NCI-H146 treated with DMSO at 0.1 percent for 48 hours (cell line): ENCODE data around the gene FCGR1A.
"Not testable (repeated sequence)": the region's sequence is repeated elsewhere in the genome, so short reads cannot be mapped to it uniquely, and the experiment has no call there.

ENCODE experiments used
- DNase-seq: peaks from one replicate; lab custom pipeline; 2025; ENCODE audit not compliant: unreplicated experiment; lab: John Stamatoyannopoulos, UW

The FCGR1A gene

DNA sequence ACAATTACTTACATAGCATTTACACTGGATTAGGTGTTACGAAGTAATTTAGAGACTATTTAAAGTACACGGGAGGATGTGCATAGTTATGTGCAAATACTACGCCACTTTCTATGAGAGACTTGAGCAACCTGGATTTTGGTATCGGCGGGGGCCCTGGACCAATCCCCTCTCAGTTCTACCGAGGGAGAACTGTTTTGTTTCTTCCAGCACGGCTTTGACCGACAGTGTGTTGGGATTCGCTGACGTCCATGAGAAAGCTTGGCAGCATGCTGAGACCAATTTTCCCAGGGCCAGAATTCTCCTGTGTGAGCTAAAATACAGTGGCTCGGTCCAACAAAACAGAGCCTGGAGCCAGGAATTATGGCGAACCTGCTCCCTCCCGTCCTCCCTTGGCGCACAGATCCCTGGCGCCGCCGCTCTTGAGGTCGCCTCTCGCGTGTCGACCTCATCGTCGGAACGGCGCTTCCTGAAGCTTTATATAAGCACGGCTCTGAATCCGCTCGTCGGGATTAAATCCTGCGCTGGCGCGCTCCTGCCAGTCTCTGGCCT, 49.3 kb downstream of the FCGR1A start:
- DNase-seq: not testable (repeated sequence)

DNA sequence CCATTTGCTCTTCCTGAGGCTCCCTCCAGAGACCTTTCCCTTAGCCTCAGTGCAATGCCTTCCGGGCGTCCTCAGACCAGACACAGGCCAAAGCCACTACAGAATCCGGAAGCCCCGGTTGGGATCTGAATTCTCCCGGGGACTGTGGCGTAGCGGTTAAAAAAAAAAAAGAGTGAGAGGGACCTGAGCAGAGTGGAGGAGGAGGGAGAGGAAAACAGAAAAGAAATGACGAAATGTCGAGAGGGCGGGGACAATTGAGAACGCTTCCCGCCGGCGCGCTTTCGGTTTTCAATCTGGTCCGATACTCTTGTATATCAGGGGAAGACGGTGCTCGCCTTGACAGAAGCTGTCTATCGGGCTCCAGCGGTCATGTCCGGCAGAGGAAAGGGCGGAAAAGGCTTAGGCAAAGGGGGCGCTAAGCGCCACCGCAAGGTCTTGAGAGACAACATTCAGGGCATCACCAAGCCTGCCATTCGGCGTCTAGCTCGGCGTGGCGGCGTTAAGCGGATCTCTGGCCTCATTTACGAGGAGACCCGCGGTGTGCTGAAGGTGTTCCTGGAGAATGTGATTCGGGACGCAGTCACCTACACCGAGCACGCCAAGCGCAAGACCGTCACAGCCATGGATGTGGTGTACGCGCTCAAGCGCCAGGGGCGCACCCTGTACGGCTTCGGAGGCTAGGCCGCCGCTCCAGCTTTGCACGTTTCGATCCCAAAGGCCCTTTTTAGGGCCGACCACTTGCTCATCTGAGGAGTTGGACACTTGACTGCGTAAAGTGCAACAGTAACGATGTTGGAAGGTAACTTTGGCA, 50.0 kb downstream of the FCGR1A start:
- not testable (repeated sequence) for DNase-seq

DNA sequence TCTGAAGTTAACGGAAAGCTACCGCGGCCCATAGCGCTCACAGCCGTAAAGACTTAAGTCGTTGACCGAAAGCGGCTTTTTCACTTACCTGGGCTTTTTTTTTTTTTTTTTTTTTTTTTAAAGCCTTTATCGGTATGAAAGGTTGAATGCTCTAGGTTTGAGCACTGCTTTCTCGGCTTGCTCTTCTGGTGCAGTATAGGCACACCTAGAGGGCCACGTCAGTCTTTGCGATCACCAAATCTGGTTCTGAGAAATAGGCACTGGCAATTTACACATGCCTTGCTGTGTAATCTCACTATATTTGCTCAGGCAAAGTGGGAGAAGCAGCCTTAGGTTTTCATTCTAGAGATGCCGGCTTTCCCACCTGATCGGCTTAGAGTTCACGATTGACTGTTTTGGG, 50.6 kb downstream of the FCGR1A start:
- DNase-seq: not testable (repeated sequence)

DNA sequence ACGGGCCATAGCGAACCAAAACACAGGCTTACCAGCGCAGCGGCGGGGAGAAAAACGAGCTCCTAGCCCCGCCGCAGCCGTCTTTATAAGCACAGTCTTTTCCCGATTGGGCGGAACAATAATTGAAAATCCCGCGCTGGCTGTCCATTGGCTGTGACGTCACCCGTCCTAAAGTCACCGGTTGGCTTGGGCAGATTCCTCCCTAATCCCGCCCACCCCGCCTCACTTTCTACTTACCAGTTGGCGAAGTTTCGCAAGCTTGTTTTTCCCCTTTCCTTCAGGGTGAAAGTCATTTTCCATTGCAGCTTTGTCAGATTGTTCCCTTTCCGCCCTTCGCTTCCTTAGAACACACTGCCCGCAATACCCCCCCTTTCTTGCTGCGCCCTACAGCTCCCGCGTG, 58.7 kb downstream of the FCGR1A start:
- DNase-seq: not testable (repeated sequence)
